Measurements from ENCODE around the gene CFAP57.
A peak's percentile ranks its signal among the peaks of the same experiment; 100 is the strongest.
"Not testable (repeated sequence)": the region's sequence is repeated elsewhere in the genome, so short reads cannot be mapped to it uniquely, and the experiment has no call there.

CFAP57 gene

GRCh38 chr1:43177691-43178090 is 5.6 kb downstream of the CFAP57 start:
- no peak for DNase-seq

GRCh38 chr1:43184388-43184787 is 12.3 kb downstream of the CFAP57 start:
- DNase-seq, result no peak

GRCh38 chr1:43184995-43185394 is 12.9 kb downstream of the CFAP57 start:
- DNase-seq, result no peak

GRCh38 chr1:43188106-43188505 is 16.0 kb downstream of the CFAP57 start:
- no peak for DNase-seq

- no peak for DNase-seq
Observed at GRCh38 chr1:43194509-43194908, 22.4 kb downstream of the CFAP57 start.

- DNase-seq, result no peak
Observed at GRCh38 chr1:43197343-43198127, 25.4 kb downstream of the CFAP57 start.

GRCh38 chr1:43199093-43199726 is 27.1 kb downstream of the CFAP57 start:
- no peak for DNase-seq

GRCh38 chr1:43203859-43204258 is 31.7 kb downstream of the CFAP57 start:
- DNase-seq, result no peak

- no peak for DNase-seq
Observed at GRCh38 chr1:43204394-43204793, 32.3 kb downstream of the CFAP57 start.

GRCh38 chr1:43205671-43206070 is 33.5 kb downstream of the CFAP57 start:
- DNase-seq, result no peak

- peak; percentile 59 for DNase-seq
Observed at GRCh38 chr1:43206600-43207228, 34.6 kb downstream of the CFAP57 start.

- DNase-seq, result no peak
Observed at GRCh38 chr1:43207229-43207853, 35.2 kb downstream of the CFAP57 start.

- not testable (repeated sequence) for DNase-seq
Observed at GRCh38 chr1:43208277-43208676, 36.1 kb downstream of the CFAP57 start.

GRCh38 chr1:43214501-43215444 is 42.6 kb downstream of the CFAP57 start:
- DNase-seq, result no peak

GRCh38 chr1:43217747-43218146 is 45.6 kb downstream of the CFAP57 start:
- DNase-seq, result no peak

- DNase-seq, result peak; percentile 85
Observed at GRCh38 chr1:43220905-43221778, 49.0 kb downstream of the CFAP57 start.

- no peak for DNase-seq
Observed at GRCh38 chr1:43221797-43222196, 49.7 kb downstream of the CFAP57 start.

- no peak for DNase-seq
Observed at GRCh38 chr1:43222879-43223278, 50.7 kb downstream of the CFAP57 start.

GRCh38 chr1:43225168-43225567 is 53.0 kb downstream of the CFAP57 start:
- DNase-seq, result peak; percentile 9

GRCh38 chr1:43227143-43227764 is 55.1 kb downstream of the CFAP57 start:
- DNase-seq, result peak; percentile 10

All from MV-4-11 (cell line).